Epithelial cell of proximal tubule (primary cell): ENCODE results near the gene ISL2. TPM values are rescaled to one million over a fixed set of nuclear protein-coding genes. Genes with fewer than 3 reads are reported as not detected.

ENCODE experiments used
- DNase-seq: peaks from one replicate; pipeline ENCODE4 v3.0.0-alpha.2; 2011; ENCODE audit warnings: low read depth
- H3K4me3 ChIP-seq: 2 replicates; pipeline ENCODE4 v1.5.1; 2011; ENCODE audit warnings: low read depth, mild to moderate bottlenecking, low read length
- CTCF ChIP-seq: conservative IDR thresholded peaks from 2 replicates; pipeline ENCODE4 v1.5.1; 2012; ENCODE audit warnings: low read depth, mild to moderate bottlenecking, low read length
- total RNA-seq: library from RNA; depleted of rRNA; stranded (reverse); fragments of >200 nt; gene quantifications from 2 replicates; pipeline ENCODE4 v1.2.3, GENCODE V29; 2015

The ISL2 gene
- total RNA-seq, 1 donor from 2014 or later, result 0.69 TPM

GRCh38 chr15:76349301-76350070 lies 12.9 kb downstream of the ISL2 start:
- no peak overlapping the region for H3K4me3 ChIP-seq
- DNase-seq, result no peak
- no peak for TF ChIP-seq CTCF

GRCh38 chr15:76353023-76353577 lies 16.5 kb downstream of the ISL2 start:
- TF ChIP-seq CTCF, result no peak
- no peak overlapping the region for H3K4me3 ChIP-seq
- DNase-seq, result no peak

- no peak overlapping the region for H3K4me3 ChIP-seq
- TF ChIP-seq CTCF, result no peak
- no peak for DNase-seq
Observed at GRCh38 chr15:76353903-76354302, 17.3 kb downstream of the ISL2 start.

GRCh38 chr15:76354823-76355440 lies 18.4 kb downstream of the ISL2 start:
- DNase-seq, result no peak

GRCh38 chr15:76358453-76358852 lies 21.9 kb downstream of the ISL2 start:
- TF ChIP-seq CTCF, result no peak
- no peak overlapping the region for H3K4me3 ChIP-seq
- no peak for DNase-seq

More at GRCh38 chr15:76354823-76355440, 18.4 kb downstream of the ISL2 start:
- no peak overlapping the region for H3K4me3 ChIP-seq
- no peak for TF ChIP-seq CTCF

GRCh38 chr15:76359152-76359551 lies 22.6 kb downstream of the ISL2 start:
- no peak for DNase-seq
- TF ChIP-seq CTCF, result no peak
- H3K4me3 ChIP-seq, result no peak overlapping the region
